AG09309 (cell line): ENCODE results near the gene SUPT16H.

Experiments used
- DNase-seq: peaks from one replicate; pipeline ENCODE4 v3.0.0-alpha.2; 2010; ENCODE audit warnings: low read depth
- H3K4me3 ChIP-seq: 2 replicates; pipeline ENCODE4 v1.5.1; 2011; ENCODE audit warnings: mild to moderate bottlenecking, low read depth, low read length, moderate library complexity; ENCODE audit not compliant: control insufficient read depth
- CTCF ChIP-seq: IDR thresholded peaks from 2 replicates; pipeline ENCODE4 v1.5.1; 2011; ENCODE audit warnings: mild to moderate bottlenecking, low read depth, low read length, inconsistent platforms; ENCODE audit not compliant: insufficient read depth, control insufficient read depth; ENCODE audit errors: missing control alignments

SUPT16H gene

GRCh38 chr14:21369949-21370679 lies 13.7 kb downstream of the SUPT16H start:
- no peak overlapping the region for H3K4me3 ChIP-seq
- TF ChIP-seq CTCF: no peak
- DNase-seq: no peak

- no peak for TF ChIP-seq CTCF
- H3K4me3 ChIP-seq: no peak overlapping the region
- DNase-seq: no peak
These were observed 16.2 kb downstream of the SUPT16H start for GRCh38 chr14:21367582-21368144.

GRCh38 chr14:21356511-21356910 lies 27.3 kb downstream of the SUPT16H start:
- no peak for DNase-seq
- no peak for TF ChIP-seq CTCF
- no peak overlapping the region for H3K4me3 ChIP-seq

GRCh38 chr14:21352587-21352986 lies 31.2 kb downstream of the SUPT16H start:
- TF ChIP-seq CTCF: no peak
- no peak for DNase-seq

GRCh38 chr14:21350539-21350938 lies 33.3 kb downstream of the SUPT16H start:
- no peak for TF ChIP-seq CTCF
- no peak for DNase-seq
- no peak overlapping the region for H3K4me3 ChIP-seq

More at GRCh38 chr14:21352587-21352986, 31.2 kb downstream of the SUPT16H start:
- no peak overlapping the region for H3K4me3 ChIP-seq

GRCh38 chr14:21347201-21347600 lies 36.6 kb downstream of the SUPT16H start:
- no peak for DNase-seq
- H3K4me3 ChIP-seq: no peak overlapping the region
- no peak for TF ChIP-seq CTCF

- peak; percentile 24 for DNase-seq
- TF ChIP-seq CTCF: no peak
- no peak overlapping the region for H3K4me3 ChIP-seq
These were observed 37.2 kb downstream of the SUPT16H start for GRCh38 chr14:21346532-21347135.
